ENCODE results near the gene CLEC3A.
"Not testable (repeated sequence)": the region's sequence is repeated elsewhere in the genome, so short reads cannot be mapped to it uniquely, and the experiment has no call there.

Gene CLEC3A, protein sequence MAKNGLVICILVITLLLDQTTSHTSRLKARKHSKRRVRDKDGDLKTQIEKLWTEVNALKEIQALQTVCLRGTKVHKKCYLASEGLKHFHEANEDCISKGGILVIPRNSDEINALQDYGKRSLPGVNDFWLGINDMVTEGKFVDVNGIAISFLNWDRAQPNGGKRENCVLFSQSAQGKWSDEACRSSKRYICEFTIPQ

GRCh38 chr16:78022347-78023060 is at the start of gene CLEC3A:
Gene CLEC3A, plus strand, starts transcription at chr16:78022548. Its CDS starts 79 bp downstream, at chr16:78022627.
- DNase-seq (ENCODE audit: low spot score): no peak

GRCh38 chr16:77974883-77975282 is 47.5 kb upstream of the CLEC3A start:
- DNase-seq (ENCODE audit: low spot score): no peak

GRCh38 chr16:77975942-77976341 is 46.4 kb upstream of the CLEC3A start:
- DNase-seq (ENCODE audit: low spot score): no peak

DNA sequence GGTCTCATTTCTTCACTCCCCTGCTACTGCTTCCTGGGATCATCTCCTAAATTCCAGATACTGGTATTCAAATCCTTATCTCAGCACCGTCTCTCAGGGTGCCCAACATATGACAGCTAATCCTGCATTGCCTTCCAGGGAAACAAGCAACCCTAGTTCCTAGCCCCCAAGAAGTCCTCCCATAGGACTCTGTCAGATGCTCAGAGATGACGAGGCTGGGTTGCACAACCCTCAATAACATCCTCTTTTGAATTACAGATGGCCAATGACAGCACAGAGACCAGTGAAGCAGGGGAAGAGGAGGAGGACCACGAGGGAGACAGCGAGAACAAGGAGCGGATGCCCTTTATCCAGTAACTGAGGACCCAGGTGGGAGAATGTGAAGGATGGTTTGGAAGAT is 45.0 kb upstream of the CLEC3A start:
- no peak for DNase-seq (ENCODE audit: low spot score)

GRCh38 chr16:77985111-77985510 is 37.2 kb upstream of the CLEC3A start:
- no peak for DNase-seq (ENCODE audit: low spot score)

DNA sequence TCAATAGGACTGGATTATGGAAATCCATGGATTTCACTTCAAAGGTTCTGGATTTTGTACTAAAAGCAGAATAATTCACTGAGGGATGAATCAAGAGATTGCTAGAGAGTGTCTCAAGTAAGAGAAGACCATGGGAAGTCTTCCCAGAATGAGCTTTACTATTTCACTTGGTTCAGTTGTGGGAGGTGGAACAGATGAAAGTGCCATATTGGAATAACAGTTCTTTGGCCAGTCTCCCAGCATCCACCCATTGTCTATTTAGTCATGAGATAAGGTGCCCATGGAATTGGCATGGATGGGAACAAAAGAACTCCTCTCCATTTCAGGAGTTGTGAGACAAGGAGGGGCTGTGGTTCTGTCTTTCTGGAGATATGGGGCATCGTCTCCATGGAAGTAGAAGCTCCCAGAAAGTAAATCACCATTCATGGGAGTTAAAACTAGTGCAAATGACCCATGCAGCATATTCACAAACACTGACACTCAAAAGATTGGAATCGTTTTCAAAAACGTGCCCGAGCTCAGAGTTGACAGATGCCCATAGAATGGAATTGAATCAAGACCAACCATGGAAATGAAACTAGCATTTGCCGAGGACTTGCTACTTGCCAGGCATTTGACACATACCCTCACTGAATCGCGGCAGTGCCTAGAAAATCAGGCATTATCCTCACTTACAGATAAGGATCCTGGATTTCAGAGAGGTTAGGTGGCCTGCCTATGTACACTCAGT is 36.2 kb upstream of the CLEC3A start:
- DNase-seq (ENCODE audit: low spot score): no peak

DNA sequence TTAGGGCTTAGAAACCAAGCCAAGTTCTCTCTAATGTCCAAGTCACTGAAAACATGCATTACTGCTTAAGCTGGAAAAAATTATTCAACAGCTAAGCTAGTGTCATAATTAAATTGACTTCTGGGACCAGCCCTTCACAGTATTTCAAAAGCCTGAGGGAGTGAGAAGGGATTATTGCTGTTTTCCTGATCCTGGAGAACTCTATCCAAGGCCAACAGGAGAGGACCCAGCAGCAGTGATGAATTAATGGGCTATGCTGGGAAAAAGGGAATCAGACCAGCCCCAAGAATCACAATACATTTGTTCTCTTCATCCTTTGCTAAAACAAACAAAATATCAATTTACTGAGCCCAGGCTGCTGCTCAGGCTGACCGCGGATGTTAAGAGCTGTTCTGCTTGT is 34.5 kb upstream of the CLEC3A start:
- no peak for DNase-seq (ENCODE audit: low spot score)

DNA sequence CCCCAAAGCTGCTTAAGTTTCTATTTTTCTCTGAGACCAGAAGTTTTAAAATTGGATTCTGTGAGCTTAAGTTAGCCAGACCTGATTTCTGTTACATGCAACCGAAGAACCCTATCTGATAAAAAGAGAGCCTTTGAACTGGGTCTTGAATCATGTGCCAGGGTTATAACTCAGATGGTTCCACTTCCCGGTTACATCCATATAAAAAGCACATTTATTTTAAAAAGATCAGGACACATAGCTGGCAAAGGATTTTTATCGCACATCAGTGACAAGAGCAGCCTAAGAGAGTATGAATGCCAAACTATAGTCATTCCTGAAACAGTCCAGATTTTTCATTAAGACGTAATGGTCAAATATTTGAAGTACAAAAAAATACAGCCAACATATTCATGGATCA is 32.5 kb upstream of the CLEC3A start:
- DNase-seq (ENCODE audit: low spot score): no peak

DNA sequence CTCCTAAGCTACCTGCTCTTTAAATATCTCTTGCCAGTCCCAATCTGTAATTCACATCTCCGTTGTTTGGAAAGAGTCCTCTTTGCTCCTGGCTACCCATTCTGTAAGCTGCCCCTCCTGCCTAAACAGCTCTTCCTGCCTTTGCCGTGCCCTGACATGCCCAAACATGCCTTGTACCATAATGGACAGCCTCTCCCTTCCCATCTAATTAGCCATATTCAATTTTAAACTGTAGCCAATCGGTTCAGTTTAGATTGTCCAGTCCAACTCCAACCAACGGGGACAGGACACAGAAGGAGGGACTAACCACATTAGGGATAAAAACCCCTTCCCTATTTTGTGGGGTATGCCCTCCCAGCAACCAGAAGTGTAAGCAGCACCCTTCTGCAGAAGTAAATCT is 30.6 kb upstream of the CLEC3A start:
- no peak for DNase-seq (ENCODE audit: low spot score)

DNA sequence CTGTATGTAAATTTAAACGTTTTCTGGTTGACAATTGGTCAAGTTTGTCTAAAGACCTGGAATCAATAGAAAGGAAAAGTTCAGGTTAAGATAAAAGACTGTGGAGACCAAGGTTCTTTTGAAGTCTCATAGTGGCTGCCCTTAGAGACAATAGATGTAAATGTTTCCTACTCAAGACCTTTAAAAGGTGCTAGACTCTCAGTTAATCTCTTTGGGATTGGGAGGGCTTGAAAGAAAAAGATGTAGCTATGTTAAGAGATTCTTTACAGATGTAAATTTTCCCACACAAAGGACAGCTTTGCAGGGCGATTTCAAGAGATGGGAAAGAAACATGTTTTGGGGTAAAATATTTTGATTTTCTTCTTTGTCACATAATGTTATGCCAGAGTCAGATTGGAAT is 30.0 kb upstream of the CLEC3A start:
- DNase-seq (ENCODE audit: low spot score): not testable (repeated sequence)

GRCh38 chr16:77993111-77993985 is 29.0 kb upstream of the CLEC3A start:
- DNase-seq (ENCODE audit: low spot score): peak; percentile 82

DNA sequence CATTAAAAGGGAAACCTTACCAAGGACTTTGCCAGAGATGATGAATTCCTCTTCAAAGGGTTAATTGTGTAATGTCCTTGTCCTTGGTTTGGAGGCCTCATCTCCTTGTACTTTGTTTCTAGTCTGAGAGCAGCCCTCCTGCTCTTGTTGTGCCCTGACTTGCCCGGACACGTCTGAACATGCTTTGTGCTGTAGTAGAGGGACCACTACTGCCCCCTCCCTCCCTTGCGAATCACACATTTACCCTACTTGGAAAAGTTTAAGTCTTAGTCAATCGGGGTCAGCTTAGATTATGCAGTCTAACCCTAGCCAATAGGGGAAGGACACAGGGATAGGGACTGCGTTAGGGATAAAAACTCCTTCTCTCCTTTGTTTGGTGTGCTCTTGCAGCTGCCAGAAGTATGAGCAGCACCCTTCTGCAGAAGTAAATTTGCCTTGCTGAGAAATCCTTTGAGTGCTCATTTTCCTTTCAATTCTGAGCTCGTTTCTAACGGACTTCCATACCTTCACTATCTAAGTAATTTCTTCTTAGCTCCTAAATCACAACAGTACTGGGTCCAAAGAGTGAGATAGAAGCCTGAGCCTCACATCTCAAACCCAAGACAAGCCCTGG is 26.4 kb upstream of the CLEC3A start:
- DNase-seq (ENCODE audit: low spot score): no peak

DNA sequence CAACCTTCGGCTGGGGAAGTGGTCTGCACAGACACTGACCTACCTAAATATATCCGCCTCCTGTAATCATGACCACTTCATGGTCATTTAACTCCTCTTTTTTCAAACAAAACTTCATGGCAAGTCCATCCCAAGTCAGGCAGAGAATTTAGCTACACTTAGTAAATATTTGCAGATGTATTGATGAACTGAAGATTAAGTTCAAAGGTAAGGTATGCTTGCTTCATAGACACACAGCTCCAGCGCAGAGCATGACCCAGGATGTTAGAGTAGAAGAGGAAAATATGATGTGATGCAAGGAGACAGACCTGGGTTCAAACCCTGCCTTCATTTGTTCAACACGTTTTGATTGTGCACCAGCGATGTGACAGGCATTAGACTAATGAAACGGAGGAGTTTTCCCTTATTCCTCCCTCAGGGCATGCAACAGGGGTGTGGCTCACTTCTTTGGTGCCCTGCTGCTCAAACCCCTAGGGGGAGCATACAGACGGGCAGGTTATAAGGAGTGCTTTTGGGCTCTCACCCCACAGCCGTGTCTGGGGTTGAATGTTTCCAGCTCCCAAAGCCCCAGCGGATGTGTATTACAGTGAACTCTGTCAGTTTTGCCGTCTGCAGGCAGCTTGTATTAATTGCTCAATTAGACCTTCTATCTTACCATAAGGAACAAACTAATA is 23.9 kb upstream of the CLEC3A start:
- no peak for DNase-seq (ENCODE audit: low spot score)

- DNase-seq (ENCODE audit: low spot score): no peak
These were observed 20.8 kb upstream of the CLEC3A start for GRCh38 chr16:78001451-78002025.

- DNase-seq (ENCODE audit: low spot score): peak; percentile 93
These were observed 19.3 kb upstream of the CLEC3A start for GRCh38 chr16:78002915-78003538.

DNA sequence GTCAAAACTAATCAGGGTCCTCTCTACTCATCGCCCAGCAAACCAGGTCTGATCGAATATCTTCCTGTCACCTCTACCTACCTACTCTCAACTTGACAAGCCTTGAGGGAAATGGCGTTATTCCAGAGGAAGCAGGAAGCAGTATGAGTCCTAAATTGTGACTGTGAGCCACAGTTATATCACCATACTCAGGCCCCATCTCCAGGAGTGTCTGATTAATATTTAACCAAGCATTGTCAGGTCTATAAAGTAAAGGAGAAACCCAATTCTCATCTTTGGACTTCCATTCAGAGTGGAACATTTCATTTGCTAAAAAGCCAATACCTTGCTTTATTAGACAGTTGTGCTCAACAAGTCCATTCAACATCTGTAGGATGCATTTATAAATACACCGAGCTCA is 17.8 kb upstream of the CLEC3A start:
- no peak for DNase-seq (ENCODE audit: low spot score)

DNA sequence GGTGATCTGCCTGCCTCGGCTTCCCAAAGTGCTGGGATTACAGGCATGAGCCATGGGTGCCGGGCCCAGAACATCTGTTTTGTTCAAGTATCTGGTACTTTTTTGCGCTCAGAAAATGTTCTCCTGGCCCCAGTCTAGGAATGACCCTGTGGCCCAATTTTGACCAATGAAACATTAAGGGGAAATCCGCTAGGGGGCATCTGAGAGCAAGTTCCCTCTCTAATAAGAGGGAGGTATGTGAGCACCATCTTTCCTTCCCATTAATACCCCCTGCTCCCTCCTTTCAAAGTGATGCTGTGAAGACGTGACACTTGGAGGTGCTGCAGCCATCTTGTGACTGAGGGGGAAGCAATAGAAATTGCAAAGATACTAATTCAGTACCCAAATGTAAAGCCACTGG is 16.5 kb upstream of the CLEC3A start:
- DNase-seq (ENCODE audit: low spot score): no peak

- DNase-seq (ENCODE audit: low spot score): no peak
These were observed 15.2 kb upstream of the CLEC3A start for GRCh38 chr16:78007121-78007520.

DNA sequence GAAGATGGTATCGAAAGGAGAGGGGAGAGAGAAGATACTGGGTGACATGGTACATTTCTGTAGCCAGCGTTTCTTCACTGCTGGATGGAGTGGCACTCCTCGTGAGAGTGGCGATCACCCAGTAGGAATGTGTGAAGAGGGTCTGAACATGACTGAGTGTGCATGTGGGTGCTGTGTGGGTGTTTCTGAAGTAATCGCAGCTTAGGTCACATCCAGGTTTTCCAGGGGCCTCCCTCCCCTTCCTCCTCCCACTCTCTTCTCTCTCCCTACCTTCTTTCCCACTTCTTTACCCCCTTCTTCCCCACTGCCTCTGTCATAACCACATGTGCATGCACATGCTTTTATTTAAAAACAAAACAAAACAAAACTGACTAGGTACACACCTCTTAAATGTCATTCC is 1.8 kb downstream of the CLEC3A start:
- DNase-seq (ENCODE audit: low spot score): no peak

- DNase-seq (ENCODE audit: low spot score): no peak
These were observed 3.3 kb downstream of the CLEC3A start for GRCh38 chr16:78025631-78026030.
